B cell (primary cell): ENCODE data around the gene CACNA2D3.

ENCODE experiments used
- CTCF ChIP-seq: fragments of 200-600 bp; IDR thresholded peaks from one replicate; pipeline ENCODE4 v1.8.0; 2022; ENCODE audit warnings: antibody characterized with exemption, mild to moderate bottlenecking
- EZH2 ChIP-seq: IDR thresholded peaks from 2 replicates; pipeline ENCODE4 v1.6.1; 2012; ENCODE audit warnings: borderline replicate concordance, low read depth, mild to moderate bottlenecking, moderate library complexity, low read length; ENCODE audit not compliant: insufficient read depth, poor library complexity, severe bottlenecking

GRCh38 chr3:54345847-54346375 lies 223.6 kb downstream of the CACNA2D3 start:
- no peak for TF ChIP-seq EZH2
- no peak for TF ChIP-seq CTCF
